Measurements from ENCODE around the gene HPS6.

- no peak for TF ChIP-seq CTCF (IDR thresholded peaks at IDR 0.05)
- no peak for TF ChIP-seq POLR2A (IDR thresholded peaks at IDR 0.05)
Measured at GRCh38 chr10:102059987-102060386, 5.2 kb upstream of the HPS6 start.

Data from heart left ventricle (tissue), 13 donors.